OCI-LY1 (cell line): ENCODE measurements around the gene TGM1.

Experiments
- H2AFZ ChIP-seq: fragments of 200-600 bp; sonication (generic), shearing (Covaris generic); 2 replicates; pipeline ENCODE4 v1.6.0; 2014; ENCODE audit warnings: antibody characterized with exemption, mild to moderate bottlenecking, low read length
- H3F3A ChIP-seq: fragments of 200-600 bp; sonication (generic), shearing (Covaris generic); 2 replicates; pipeline ENCODE4 v1.6.0; 2014; ENCODE audit warnings: mild to moderate bottlenecking, antibody characterized with exemption, low read length, moderate library complexity; ENCODE audit not compliant: insufficient read depth
- H3K27ac ChIP-seq: fragments of 200-600 bp; sonication (generic); 2 replicates; pipeline ENCODE4 v1.5.1; 2014; ENCODE audit warnings: low read length, mixed run types, mild to moderate bottlenecking, low read depth; ENCODE audit not compliant: poor library complexity, severe bottlenecking
- H3K27me3 ChIP-seq: fragments of 200-600 bp; sonication (generic); 2 replicates; pipeline ENCODE4 v1.6.0; 2014; ENCODE audit warnings: antibody characterized with exemption, mild to moderate bottlenecking, low read length, moderate library complexity; ENCODE audit not compliant: insufficient read depth
- H3K36me3 ChIP-seq: fragments of 200-600 bp; sonication (generic); 2 replicates; pipeline ENCODE4 v1.6.1; 2014; ENCODE audit warnings: mild to moderate bottlenecking, antibody characterized with exemption, low read length, moderate library complexity, mixed read lengths; ENCODE audit not compliant: insufficient read depth
- H3K4me1 ChIP-seq: fragments of 200-600 bp; sonication (generic); 2 replicates; pipeline ENCODE4 v1.5.1; 2014; ENCODE audit warnings: mild to moderate bottlenecking, low read length, moderate library complexity; ENCODE audit not compliant: insufficient read depth, severe bottlenecking
- H3K4me2 ChIP-seq: fragments of 200-600 bp; sonication (generic), shearing (Covaris generic); 2 replicates; pipeline ENCODE4 v1.6.1; 2014; ENCODE audit warnings: low read length
- H3K4me3 ChIP-seq: fragments of 200-600 bp; sonication (generic); 2 replicates; pipeline ENCODE4 v1.5.1; 2014; ENCODE audit warnings: low read length, low read depth, mild to moderate bottlenecking, mixed read lengths; ENCODE audit not compliant: poor library complexity, severe bottlenecking
- H3K79me2 ChIP-seq: fragments of 200-600 bp; shearing (Covaris generic); 2 replicates; pipeline ENCODE4 v1.6.1; 2016; ENCODE audit warnings: mixed run types, low read length, mixed read lengths; ENCODE audit not compliant: insufficient read depth
- H3K9ac ChIP-seq: fragments of 200-600 bp; sonication (generic), shearing (Covaris generic); 2 replicates; pipeline ENCODE4 v1.6.1; 2014; ENCODE audit warnings: mild to moderate bottlenecking, low read length, mixed read lengths
- H3K9me2 ChIP-seq: fragments of 200-600 bp; sonication (generic), shearing (Covaris generic); 2 replicates; pipeline ENCODE4 v1.6.1; 2014; ENCODE audit warnings: low read depth, mild to moderate bottlenecking, low read length, mixed read lengths
- H3K9me3 ChIP-seq: fragments of 200-600 bp; shearing (Covaris generic); 2 replicates; pipeline ENCODE4 v1.6.1; 2014; ENCODE audit warnings: low read length, mixed read lengths
- H4K20me1 ChIP-seq: fragments of 200-600 bp; sonication (generic), shearing (Covaris generic); 2 replicates; pipeline ENCODE4 v1.6.0; 2016; ENCODE audit warnings: mild to moderate bottlenecking, low read length; ENCODE audit not compliant: insufficient read depth
- EZH2 ChIP-seq: fragments of 200-600 bp; sonication (generic), shearing (Covaris generic); IDR thresholded peaks from 2 replicates; pipeline ENCODE4 v1.8.0; 2017; ENCODE audit warnings: borderline replicate concordance, mixed run types, mild to moderate bottlenecking, antibody characterized with exemption, low read length, moderate library complexity, mixed read lengths
- TF ChIP-seq, protein P1 (sequence below): fragments of 200-600 bp; sonication (generic), shearing (Covaris generic); IDR thresholded peaks from 2 replicates; pipeline ENCODE4 v1.5.1; 2017; ENCODE audit warnings: mild to moderate bottlenecking, antibody characterized with exemption, low read length, moderate library complexity, mixed read lengths

TGM1 gene

DNA sequence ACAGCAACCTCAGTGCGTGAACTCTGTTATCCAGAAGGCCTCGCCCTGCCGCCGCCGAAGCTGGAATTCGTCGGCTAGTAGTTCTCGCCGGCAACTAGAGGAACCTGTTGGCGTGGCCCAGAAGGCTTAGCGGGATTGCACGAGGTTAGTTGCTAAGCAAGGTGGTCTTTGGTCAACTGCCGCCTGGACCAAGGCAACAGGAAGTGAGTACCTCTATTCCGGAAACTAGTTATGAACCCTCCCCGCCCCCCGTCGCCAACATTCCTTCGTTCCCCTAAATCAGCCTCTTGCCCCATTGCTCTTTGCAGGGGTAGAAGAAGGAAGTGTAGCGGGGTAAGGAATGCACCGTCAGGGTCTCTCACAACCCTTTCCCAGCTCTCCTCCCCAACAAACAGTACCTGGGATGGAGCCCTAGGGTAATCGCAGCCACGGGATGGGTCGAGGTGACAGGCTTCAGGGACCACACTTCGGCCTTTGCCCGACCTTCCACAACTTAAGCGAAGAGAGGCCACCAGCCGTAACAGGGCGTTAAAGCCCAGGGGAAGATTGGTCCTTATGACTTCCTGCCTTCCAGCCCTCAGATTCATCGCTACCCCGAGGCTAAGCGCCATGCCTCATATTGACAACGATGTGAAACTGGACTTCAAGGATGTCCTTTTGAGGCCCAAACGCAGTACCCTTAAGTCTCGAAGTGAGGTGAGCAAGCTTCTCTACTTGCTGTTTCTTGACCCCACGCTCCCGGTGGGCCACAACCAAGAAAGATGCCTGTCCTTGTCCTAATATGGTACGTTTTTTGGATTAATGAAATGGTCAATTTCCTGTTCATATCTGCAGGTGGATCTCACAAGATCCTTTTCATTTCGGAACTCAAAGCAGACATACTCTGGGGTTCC, 30.1 kb downstream of the TGM1 start, which contains the start of gene GMPR2:
Gene GMPR2, plus strand, starts transcription at position 285 of the 893 bp plus-strand sequence. Its CDS starts 325 bp downstream, at position 610.
- Histone ChIP-seq H3K36me3 (peaks cover 39% of the 10 kb centered on the region), H2AFZ (0 out of 2 replicates have a peak within 1 kb of the TSS, but pooled peaks have one; percentile 73)

DNA sequence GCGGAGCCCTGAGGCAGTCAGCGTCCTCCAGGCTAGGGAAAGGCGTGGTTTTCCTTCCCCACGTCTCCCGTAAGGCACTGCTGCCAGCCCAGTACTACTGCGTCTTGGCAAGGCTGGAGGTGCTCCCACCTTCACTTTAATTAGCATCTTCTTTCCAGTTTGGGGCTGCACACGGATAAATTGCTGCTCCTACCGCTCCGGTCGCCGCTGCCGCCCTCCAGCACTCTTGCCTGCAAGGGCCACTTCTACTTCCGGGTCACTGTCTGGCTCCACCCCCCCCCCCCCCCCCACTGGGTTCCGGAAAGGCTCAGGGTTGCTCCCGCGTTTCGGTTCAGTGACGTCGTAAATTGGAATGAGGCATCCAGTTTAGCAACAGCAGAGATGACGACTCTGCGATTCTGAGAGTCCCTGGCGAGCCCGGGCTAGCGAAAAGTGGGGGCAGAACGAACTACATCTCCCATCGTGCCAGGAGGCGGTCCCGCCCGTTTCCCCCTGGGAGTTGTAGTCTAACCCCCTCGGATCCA, 30.8 kb downstream of the TGM1 start, which contains the start of gene NEDD8:
Gene NEDD8, minus strand, starts transcription at position 247 of the 524 bp plus-strand sequence. Its CDS starts 100 bp downstream, at position 147.
- Histone ChIP-seq H3F3A (0 out of 2 replicates have a peak, but pooled peaks cover 3% of the 10 kb centered on the region), H3K36me3 (peaks cover 38% of the 10 kb centered on the region), H3K9me2 (no peaks in the 10 kb centered on the region), H3K9ac (peak within 1 kb of the TSS; percentile 82), H3K79me2 (peaks cover 22% of the 10 kb centered on the region), H3K4me3 (peak within 1 kb of the TSS; percentile 87), H3K27me3 (no peaks in the 10 kb centered on the region), H3K4me2 (peak within 1 kb of the TSS; percentile 92), H3K27ac (peak within 1 kb of the TSS; percentile 70), H3K4me1 (peaks cover 27% of the 10 kb centered on the region), H2AFZ (0 out of 2 replicates have a peak within 1 kb of the TSS, but pooled peaks have one; percentile 73), H3K9me3 (no peaks in the 10 kb centered on the region), H4K20me1 (no peaks in the 10 kb centered on the region)
- TF ChIP-seq, protein P1, sequence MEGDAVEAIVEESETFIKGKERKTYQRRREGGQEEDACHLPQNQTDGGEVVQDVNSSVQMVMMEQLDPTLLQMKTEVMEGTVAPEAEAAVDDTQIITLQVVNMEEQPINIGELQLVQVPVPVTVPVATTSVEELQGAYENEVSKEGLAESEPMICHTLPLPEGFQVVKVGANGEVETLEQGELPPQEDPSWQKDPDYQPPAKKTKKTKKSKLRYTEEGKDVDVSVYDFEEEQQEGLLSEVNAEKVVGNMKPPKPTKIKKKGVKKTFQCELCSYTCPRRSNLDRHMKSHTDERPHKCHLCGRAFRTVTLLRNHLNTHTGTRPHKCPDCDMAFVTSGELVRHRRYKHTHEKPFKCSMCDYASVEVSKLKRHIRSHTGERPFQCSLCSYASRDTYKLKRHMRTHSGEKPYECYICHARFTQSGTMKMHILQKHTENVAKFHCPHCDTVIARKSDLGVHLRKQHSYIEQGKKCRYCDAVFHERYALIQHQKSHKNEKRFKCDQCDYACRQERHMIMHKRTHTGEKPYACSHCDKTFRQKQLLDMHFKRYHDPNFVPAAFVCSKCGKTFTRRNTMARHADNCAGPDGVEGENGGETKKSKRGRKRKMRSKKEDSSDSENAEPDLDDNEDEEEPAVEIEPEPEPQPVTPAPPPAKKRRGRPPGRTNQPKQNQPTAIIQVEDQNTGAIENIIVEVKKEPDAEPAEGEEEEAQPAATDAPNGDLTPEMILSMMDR = no peak
- TF ChIP-seq EZH2 = no peak

More for the DNA sequence above, 30.1 kb downstream of the TGM1 start, which contains the start of gene GMPR2:
- Histone ChIP-seq H3K79me2 (peaks cover 17% of the 10 kb centered on the region), H3K27me3 (no peaks in the 10 kb centered on the region), H3K27ac (peak within 1 kb of the TSS; percentile 70), H4K20me1 (no peaks in the 10 kb centered on the region), H3K4me2 (peak within 1 kb of the TSS; percentile 92), H3K9ac (peak within 1 kb of the TSS; percentile 82), H3K9me2 (no peaks in the 10 kb centered on the region), H3K4me3 (peak within 1 kb of the TSS; percentile 87), H3F3A (0 out of 2 replicates have a peak, but pooled peaks cover 3% of the 10 kb centered on the region), H3K4me1 (peaks cover 27% of the 10 kb centered on the region), H3K9me3 (no peaks in the 10 kb centered on the region)
- TF ChIP-seq, protein P1 = no peak
- TF ChIP-seq EZH2 = no peak

DNA sequence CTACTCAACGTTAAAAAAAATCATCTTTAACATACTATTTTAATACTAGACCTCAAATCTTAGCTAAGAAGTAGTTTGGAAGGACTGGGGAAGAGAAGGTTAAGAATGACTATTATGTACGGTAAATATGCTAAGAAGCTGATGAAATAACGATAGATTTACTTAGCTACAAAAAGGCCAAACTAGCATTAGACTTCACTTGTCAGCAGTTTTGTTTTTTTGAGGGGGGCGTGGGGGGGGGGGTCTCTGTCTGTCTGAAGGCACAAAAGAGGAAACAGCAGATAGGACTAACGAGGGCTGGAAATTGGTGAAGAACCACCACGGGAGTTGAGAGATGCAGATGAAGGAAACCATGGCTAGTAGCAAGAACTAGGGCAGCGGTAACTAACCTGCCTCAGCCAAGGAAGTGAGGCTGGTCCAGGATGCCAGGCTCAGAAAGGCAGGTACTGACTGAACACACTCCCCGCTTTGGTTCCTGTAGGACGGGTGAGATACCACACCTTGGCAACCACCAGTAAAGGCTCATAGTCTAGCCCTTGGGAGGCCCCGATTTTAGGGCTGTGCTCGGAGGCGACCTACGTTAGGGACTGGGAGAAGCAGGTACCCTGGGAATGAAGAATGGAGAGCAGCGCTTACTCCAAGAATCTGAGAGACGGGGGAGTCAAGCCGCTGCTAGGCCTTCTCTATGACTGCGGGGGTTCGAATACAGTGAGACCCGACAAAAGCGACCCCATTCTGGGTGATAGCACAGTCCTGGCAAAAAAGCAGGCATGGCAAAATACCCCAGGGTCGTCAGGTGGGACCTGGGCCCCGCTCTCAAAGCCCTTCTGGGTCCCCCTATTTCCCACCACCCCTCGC, 31.5 kb downstream of the TGM1 start:
- Histone ChIP-seq H3K4me3 (peak overlapping the region; percentile 87), H3F3A (0 out of 2 replicates have a peak, but pooled peaks cover 3% of the 10 kb centered on the region), H3K79me2 (peaks cover 29% of the 10 kb centered on the region), H2AFZ (no peak overlapping the region), H3K9ac (peak overlapping the region; percentile 82), H3K4me1 (peaks cover 27% of the 10 kb centered on the region), H3K36me3 (peaks cover 37% of the 10 kb centered on the region), H3K27ac (peak overlapping the region; percentile 11), H3K9me3 (no peaks in the 10 kb centered on the region), H4K20me1 (no peaks in the 10 kb centered on the region), H3K9me2 (no peaks in the 10 kb centered on the region), H3K27me3 (no peaks in the 10 kb centered on the region), H3K4me2 (peak overlapping the region; percentile 92)
- TF ChIP-seq EZH2 = no peak
- TF ChIP-seq, protein P1 = no peak
